H4 (cell line): ENCODE data around the gene HOXA5. TPM values are rescaled to one million over a fixed set of nuclear protein-coding genes. Genes with fewer than 3 reads are reported as not detected.

Experiments used
- DNase-seq: peaks from one replicate; pipeline ENCODE4 v3.0.0-alpha.2; 2015; ENCODE audit warnings: low spot score
- total RNA-seq: library from RNA; depleted of rRNA; stranded (reverse); fragments of >200 nt; shearing (Covaris generic); gene quantifications from 2 replicates; pipeline ENCODE4 v1.2.3, GENCODE V29; 2014

Gene HOXA5
- total RNA-seq, 1 experiment from 2014 or later: 3.6 TPM

DNA sequence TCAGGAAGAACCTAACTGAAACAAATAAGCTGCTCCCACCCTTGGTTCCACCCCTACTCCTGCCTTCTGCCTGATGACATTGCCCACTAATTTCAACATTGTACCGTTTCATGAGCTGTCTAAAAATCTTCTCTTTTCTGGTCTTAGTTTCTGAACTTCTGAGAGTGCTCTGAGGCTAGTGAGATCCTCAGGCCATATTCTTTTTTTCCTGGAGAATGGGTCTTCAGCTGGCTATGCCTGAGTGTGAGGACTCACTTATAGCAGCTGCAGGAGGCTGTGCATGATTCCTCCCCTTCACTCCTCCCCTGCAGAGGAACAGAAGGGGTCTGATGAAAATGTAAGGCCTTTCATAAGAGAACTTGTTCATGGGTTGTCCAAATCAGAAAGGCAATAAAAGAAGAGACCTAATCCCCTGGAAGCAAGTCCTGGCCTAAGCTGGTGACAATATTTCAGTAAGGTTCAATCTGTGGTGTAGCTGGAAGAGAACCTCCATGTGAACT is 24.0 kb downstream of the HOXA5 start:
- DNase-seq: no peak

GRCh38 chr7:27118580-27118979 is 24.9 kb downstream of the HOXA5 start:
- DNase-seq: no peak

- no peak for DNase-seq
Observed at GRCh38 chr7:27117887-27118491, 25.5 kb downstream of the HOXA5 start.

DNA sequence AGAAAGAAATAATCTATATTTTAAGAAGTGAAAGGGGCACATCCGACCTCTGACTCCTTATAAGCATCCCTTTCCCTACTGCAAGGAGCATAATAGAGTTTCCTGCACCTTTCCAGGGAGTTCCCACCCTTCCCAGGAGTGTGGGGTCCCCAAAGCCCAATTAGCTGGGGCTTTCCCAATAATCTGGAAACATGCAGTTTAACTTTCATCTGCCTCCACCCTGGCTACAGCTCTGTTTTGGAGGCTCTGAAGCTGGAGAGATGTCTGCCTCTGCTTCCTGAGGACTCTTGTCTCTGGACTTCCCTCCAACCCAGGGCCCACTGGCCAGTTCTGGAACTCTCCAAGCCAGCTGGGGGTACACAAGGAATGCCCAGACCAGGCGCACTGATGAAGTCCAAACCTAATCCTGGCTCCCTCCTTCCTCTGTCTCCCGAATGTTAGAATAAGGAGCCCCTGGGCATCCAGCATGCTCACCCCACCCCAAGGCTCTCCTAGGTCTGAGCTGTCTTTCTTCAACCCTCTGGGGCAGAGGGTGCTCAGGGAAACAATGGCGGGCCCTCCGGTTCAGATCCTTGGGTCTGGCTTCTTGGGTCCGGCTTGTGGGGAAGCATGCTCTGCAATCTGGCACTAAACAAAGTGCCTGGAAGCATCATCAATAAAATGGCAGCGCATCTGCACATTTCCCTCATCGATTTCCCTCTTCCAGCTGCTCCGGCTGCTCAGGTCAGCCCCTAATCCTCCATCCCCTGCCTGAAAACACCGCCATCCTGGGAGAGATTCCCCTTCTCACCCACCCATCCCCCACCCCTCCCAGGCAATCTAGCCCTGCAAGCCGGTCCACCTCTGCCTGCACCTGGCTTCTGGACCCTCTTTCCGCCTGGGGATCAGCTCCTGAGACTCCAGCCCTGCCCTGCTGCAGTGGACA is 26.3 kb downstream of the HOXA5 start:
- DNase-seq: no peak

DNA sequence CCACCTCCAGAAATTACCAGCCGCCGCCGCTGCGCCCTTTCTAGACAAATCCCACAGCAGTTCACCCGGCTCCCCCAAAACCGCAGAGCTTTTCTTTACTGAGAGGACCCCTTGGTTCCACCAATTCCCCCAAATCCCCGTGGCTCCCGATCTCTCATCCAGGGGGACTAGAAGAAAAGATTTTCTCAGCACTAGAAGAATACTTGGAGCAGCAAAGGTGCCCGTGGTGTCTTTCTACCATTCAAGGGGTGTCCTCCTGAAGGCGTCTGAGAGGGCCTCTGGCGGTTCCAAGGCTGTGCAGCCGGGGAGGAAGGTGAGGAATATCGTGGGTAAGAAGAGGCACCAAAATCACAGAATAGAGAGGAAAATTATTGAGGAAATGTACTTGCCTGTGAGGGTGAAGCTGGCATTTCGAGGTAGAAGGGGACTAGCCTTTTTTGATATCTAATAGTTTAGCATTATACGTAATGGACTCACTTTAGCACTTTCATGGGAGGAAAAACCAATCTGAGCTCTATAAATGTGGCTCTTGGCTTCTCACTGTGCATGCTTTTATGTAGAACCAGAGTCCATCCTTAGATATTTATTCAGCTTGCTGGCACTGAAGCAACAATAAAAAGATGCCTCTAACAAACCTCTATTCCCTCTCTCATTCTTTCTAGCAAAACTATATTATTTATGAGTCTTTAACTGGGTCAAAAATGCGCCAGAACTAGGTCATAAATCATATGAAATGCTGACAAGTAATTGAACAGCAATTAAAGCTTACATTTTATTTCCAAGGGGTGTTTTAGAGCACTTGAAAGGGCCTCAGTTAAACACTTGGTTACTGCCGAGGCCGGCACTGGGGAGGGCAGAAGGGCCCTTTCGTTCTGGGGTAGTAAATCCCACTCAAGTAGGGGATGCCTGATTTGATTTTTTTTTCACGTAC is 27.2 kb downstream of the HOXA5 start:
- DNase-seq: no peak

DNA sequence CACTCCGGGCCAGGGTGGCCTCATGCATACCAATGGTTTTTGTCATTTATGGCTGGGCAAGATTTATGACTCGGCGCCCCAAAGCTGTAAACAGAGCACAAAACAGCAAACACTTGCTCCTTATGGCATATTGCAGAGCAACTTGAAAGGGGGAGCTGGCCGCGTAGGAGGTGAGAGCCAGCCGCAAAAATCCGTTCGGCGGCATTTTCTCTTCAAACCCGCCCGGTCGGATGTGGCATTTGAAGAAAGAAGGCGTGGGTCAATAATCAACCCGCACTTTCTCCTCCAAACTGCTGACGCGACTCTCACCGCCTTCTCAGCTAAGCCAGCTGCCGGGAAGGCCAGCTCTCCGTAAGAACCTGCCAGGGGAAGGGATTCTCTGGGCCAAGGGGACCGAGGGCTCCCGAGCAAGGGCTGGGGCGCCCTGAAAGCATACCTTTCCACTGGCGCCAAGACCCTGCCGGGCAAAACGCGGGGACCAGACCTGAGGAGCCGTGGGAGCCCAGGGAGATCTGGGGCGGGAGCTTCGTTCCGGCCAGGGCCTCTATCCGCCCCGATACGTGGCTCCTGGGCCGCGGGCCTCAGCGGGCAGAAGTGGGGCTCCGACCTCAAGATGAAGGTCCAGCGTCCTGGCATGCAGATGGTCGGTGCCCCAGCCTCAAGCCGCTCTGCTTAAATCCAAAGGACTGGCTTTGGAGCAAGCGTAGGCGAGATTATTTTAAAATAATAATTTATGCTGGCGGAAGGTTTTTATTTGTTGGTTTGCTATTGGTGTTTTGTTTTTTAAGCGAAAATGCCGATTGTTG is 28.1 kb downstream of the HOXA5 start:
- DNase-seq: peak; percentile 97

- DNase-seq: no peak
Observed at GRCh38 chr7:27114881-27115220, 28.6 kb downstream of the HOXA5 start.

DNA sequence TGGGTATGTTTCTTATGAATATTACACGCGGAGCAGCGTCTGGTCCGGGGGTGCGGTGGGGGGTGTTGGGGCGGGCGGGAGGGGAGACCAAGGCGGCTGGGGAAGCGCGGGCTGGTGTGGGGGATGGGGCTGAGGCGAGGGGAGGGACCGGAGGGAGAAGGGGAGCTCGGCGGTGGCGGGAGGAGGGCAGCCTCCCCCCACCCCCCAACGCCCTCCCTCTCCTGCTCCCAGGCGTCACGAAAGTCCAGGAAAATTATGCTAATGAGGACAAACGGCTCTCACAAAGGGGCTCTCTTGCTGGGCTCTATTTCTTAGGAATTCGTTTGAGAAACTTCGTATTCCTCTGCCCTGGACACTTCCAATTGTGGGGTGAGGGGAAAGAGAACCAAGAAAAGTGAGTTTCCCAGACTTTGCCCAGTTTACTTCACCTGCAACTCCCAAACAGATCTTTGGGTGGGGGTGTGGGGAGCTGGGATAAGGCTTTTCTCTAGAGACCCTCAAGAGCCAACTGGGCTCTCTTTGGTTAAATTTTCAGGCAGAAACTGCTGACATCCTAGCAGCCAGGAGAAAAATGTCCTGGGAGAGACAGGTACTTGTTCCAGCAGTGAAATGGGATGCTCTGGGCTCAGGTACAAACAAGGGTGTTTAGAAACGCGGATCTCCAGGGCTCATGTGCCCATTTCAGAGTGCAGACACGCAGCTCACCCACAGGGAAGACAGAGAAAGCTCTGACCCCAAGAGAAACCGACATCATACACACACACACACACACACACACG is 29.3 kb downstream of the HOXA5 start:
- DNase-seq: peak; percentile 81

DNA sequence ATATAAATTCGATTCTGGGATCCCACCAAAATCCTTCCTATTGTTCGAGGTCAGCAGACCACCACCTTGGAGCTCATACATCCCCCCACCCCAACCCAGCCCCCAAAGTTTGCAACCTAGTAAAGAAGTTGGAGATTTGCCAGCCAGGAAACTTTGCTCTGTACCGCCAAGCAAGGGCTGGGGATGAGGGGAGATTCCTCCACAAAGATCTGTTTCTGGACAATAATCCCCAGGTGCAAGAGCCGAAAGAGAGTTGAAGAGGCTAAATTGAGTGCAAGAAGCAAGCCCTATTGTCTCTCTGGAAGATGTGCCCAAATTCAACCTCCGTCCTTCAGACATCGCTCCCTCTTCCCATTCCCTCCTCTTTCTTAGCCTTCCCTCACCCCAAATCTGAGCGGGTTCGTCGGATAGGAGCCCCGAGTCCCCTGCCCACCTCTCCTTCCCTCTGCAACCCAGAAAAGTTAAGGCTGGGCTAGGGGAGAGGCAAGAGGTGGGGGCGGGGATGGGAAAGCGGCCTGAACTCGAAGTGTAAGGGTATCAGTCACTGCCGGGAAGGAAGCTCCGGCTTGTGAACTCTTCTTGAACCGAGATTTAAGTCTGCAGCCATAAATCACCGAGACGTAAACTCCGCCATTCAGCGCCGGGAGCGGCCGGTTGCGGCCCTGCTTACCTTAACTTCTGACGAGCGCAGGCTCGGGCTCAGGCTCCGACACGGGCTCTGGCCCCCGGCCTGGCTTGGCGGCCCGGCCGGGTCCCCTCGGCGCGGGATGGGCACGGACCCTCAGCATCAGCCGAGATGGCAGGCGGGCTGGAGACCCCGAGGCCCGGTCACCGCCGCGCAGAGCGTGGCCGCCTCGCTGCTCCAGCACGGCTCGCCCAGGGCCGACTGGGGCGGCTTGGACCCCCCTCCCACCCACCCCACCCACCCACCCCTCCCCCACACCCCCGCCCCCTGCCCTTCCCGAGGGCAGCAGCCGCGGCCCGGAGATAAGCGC is 30.2 kb downstream of the HOXA5 start:
- DNase-seq: peak; percentile 94

DNA sequence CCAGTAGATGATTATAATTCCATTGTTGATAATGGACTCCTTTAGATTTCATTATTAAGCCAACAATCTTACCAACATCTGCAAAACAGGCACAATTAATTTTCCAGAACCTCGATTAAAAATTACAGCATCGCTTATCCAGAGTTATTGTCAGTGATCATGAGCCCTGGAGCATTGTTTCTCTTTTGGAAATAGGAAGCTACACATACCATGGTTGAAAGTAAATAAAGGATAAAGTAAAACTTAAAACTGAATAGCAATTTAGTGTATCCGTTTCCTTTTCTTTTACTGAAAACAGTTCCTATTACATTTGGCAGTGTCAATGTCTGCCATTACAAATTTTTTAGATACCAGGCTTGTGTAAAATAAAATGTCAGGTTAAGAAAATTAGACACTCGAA is 31.1 kb downstream of the HOXA5 start:
- no peak for DNase-seq

DNA sequence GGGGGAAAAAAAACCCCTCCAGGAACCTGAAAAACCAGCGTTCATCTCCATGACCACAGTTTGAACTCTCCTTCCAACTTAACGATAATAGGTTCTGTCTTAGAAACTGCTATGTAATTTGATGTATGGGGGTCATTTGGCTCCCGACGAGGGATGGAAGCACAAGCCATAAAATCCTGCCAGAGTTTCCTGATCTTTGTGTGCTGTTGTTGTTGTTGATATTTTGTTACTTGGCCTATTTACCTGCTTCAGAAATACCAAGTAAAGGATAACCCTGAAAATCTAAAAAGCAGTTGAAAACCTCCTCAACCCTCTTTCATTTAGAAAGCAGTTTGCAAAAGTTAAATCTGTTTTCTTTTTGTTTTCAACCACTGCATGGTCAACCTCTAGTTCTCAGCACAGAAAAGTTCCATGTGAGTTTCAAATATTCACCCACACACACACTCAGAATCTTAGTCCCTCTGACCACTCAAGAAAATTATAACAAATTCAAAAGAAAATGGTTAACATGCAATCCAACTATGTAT is 31.7 kb downstream of the HOXA5 start:
- no peak for DNase-seq

GRCh38 chr7:27111042-27111750 is 32.3 kb downstream of the HOXA5 start:
- peak; percentile 96 for DNase-seq

- DNase-seq: peak; percentile 96
Observed at GRCh38 chr7:27110186-27111031, 33.1 kb downstream of the HOXA5 start.

- no peak for DNase-seq
Observed at GRCh38 chr7:27109466-27110185, 33.9 kb downstream of the HOXA5 start.

DNA sequence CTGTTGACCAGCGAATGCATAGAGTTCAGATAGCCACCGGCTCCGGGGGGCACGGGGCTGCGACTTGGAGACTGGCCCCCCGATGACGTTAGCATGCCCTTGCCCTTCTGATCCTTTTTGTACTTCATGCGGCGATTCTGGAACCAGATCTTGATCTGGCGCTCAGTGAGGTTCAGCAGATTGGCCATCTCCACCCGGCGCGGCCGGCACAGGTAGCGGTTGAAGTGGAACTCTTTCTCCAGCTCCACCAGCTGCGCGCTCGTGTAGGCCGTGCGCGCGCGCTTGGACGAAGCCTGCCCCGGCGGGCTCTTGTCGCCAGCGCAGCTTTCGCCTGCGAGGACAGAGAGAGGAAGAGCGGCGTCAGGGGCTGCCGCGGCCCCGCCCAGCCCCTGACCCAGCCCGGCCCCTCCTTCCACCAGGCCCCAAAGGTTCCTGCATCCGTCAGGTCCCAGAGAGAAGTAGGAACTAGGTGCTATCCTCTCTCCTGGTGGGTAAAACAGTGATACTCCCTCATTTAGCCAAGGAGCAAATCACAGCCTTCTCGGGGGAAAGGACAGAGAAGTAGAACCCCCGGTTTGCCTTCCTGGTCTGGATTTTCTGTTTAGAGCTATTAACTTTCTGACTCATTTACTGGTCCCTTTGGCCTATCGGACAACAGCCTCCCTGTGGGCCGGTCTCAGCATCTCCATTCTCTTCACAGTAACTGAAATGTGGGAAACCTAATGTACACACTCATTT is 34.9 kb downstream of the HOXA5 start:
- DNase-seq: no peak
